Measurements from ENCODE around the gene CMC2.

Gene CMC2

GRCh38 chr16:80974649-80975376 is 31.9 kb downstream of the CMC2 start:
- Histone ChIP-seq H3K9ac (ENCODE audit: low read depth, low read length) (no peak overlapping the region), H3K4me1 (ENCODE audit: insufficient read depth, low read length) (no peaks in the 10 kb centered on the region), H3K36me3 (ENCODE audit: insufficient read depth, low read length) (no peaks in the 10 kb centered on the region), H3K9me3 (ENCODE audit: control insufficient read depth, insufficient read depth, low read length) (no peaks in the 10 kb centered on the region)

GRCh38 chr16:80973991-80974390 is 32.7 kb downstream of the CMC2 start:
- H3K4me1 ChIP-seq (ENCODE audit: insufficient read depth, low read length): no peaks in the 10 kb centered on the region
- no peaks in the 10 kb centered on the region for H3K36me3 ChIP-seq (ENCODE audit: insufficient read depth, low read length)
- H3K9ac ChIP-seq (ENCODE audit: low read depth, low read length): no peak overlapping the region
- H3K9me3 ChIP-seq (ENCODE audit: control insufficient read depth, insufficient read depth, low read length): no peaks in the 10 kb centered on the region

GRCh38 chr16:80972611-80973010 is 34.1 kb downstream of the CMC2 start:
- H3K9ac ChIP-seq (ENCODE audit: low read depth, low read length): no peak overlapping the region
- H3K36me3 ChIP-seq (ENCODE audit: insufficient read depth, low read length): no peaks in the 10 kb centered on the region
- no peaks in the 10 kb centered on the region for H3K9me3 ChIP-seq (ENCODE audit: control insufficient read depth, insufficient read depth, low read length)
- H3K4me1 ChIP-seq (ENCODE audit: insufficient read depth, low read length): no peaks in the 10 kb centered on the region

GRCh38 chr16:80971819-80972218 is 34.9 kb downstream of the CMC2 start:
- Histone ChIP-seq H3K9ac (ENCODE audit: low read depth, low read length) (no peak overlapping the region), H3K36me3 (ENCODE audit: insufficient read depth, low read length) (no peaks in the 10 kb centered on the region), H3K9me3 (ENCODE audit: control insufficient read depth, insufficient read depth, low read length) (no peaks in the 10 kb centered on the region), H3K4me1 (ENCODE audit: insufficient read depth, low read length) (no peaks in the 10 kb centered on the region)

GRCh38 chr16:80969114-80969484 is 37.6 kb downstream of the CMC2 start:
- Histone ChIP-seq H3K9ac (ENCODE audit: low read depth, low read length) (no peak overlapping the region), H3K4me1 (ENCODE audit: insufficient read depth, low read length) (no peaks in the 10 kb centered on the region), H3K9me3 (ENCODE audit: control insufficient read depth, insufficient read depth, low read length) (no peaks in the 10 kb centered on the region), H3K36me3 (ENCODE audit: insufficient read depth, low read length) (no peaks in the 10 kb centered on the region)

GRCh38 chr16:80968386-80969113 is 38.1 kb downstream of the CMC2 start:
- H3K9me3 ChIP-seq (ENCODE audit: control insufficient read depth, insufficient read depth, low read length): no peaks in the 10 kb centered on the region
- no peak overlapping the region for H3K9ac ChIP-seq (ENCODE audit: low read depth, low read length)
- H3K36me3 ChIP-seq (ENCODE audit: insufficient read depth, low read length): no peaks in the 10 kb centered on the region
- H3K4me1 ChIP-seq (ENCODE audit: insufficient read depth, low read length): no peaks in the 10 kb centered on the region

GRCh38 chr16:80966617-80967016 is 40.1 kb downstream of the CMC2 start:
- no peaks in the 10 kb centered on the region for H3K36me3 ChIP-seq (ENCODE audit: insufficient read depth, low read length)
- no peaks in the 10 kb centered on the region for H3K4me1 ChIP-seq (ENCODE audit: insufficient read depth, low read length)
- H3K9ac ChIP-seq (ENCODE audit: low read depth, low read length): no peak overlapping the region
- no peaks in the 10 kb centered on the region for H3K9me3 ChIP-seq (ENCODE audit: control insufficient read depth, insufficient read depth, low read length)

- Histone ChIP-seq H3K36me3 (ENCODE audit: insufficient read depth, low read length) (no peaks in the 10 kb centered on the region; the same call in 1 of the 2 replicates), H3K4me1 (ENCODE audit: insufficient read depth, low read length) (no peaks in the 10 kb centered on the region), H3K9me3 (ENCODE audit: control insufficient read depth, insufficient read depth, low read length) (0 out of 2 replicates have a peak, but pooled peaks cover 3% of the 10 kb centered on the region), H3K9ac (ENCODE audit: low read depth, low read length) (no peak overlapping the region)
These were observed 42.3 kb downstream of the CMC2 start for GRCh38 chr16:80964351-80964750.

- Histone ChIP-seq H3K9me3 (ENCODE audit: control insufficient read depth, insufficient read depth, low read length) (peaks cover 3% of the 10 kb centered on the region; the same call in 1 of the 2 replicates), H3K36me3 (ENCODE audit: insufficient read depth, low read length) (no peaks in the 10 kb centered on the region; the same call in 1 of the 2 replicates), H3K4me1 (ENCODE audit: insufficient read depth, low read length) (no peaks in the 10 kb centered on the region), H3K9ac (ENCODE audit: low read depth, low read length) (no peak overlapping the region)
These were observed 43.8 kb downstream of the CMC2 start for GRCh38 chr16:80962879-80963278.

GRCh38 chr16:80958284-80958683 is 48.4 kb downstream of the CMC2 start:
- peaks cover 3% of the 10 kb centered on the region; the same call in 1 of the 2 replicates for H3K9me3 ChIP-seq (ENCODE audit: control insufficient read depth, insufficient read depth, low read length)
- no peak overlapping the region for H3K9ac ChIP-seq (ENCODE audit: low read depth, low read length)
- no peaks in the 10 kb centered on the region; the same call in 1 of the 2 replicates for H3K36me3 ChIP-seq (ENCODE audit: insufficient read depth, low read length)
- no peaks in the 10 kb centered on the region for H3K4me1 ChIP-seq (ENCODE audit: insufficient read depth, low read length)

GRCh38 chr16:80954985-80955384 is 51.7 kb downstream of the CMC2 start:
- no peaks in the 10 kb centered on the region for H3K4me1 ChIP-seq (ENCODE audit: insufficient read depth, low read length)
- H3K9me3 ChIP-seq (ENCODE audit: control insufficient read depth, insufficient read depth, low read length): no peaks in the 10 kb centered on the region; the same call in 1 of the 2 replicates
- no peaks in the 10 kb centered on the region; the same call in 1 of the 2 replicates for H3K36me3 ChIP-seq (ENCODE audit: insufficient read depth, low read length)
- no peak overlapping the region for H3K9ac ChIP-seq (ENCODE audit: low read depth, low read length)

- Histone ChIP-seq H3K9me3 (ENCODE audit: control insufficient read depth, insufficient read depth, low read length) (no peaks in the 10 kb centered on the region), H3K4me1 (ENCODE audit: insufficient read depth, low read length) (no peaks in the 10 kb centered on the region), H3K9ac (ENCODE audit: low read depth, low read length) (no peak overlapping the region), H3K36me3 (ENCODE audit: insufficient read depth, low read length) (no peaks in the 10 kb centered on the region)
These were observed 57.7 kb downstream of the CMC2 start for GRCh38 chr16:80948886-80949493.

GRCh38 chr16:80947708-80948625 is 58.7 kb downstream of the CMC2 start:
- Histone ChIP-seq H3K36me3 (ENCODE audit: insufficient read depth, low read length) (no peaks in the 10 kb centered on the region), H3K4me1 (ENCODE audit: insufficient read depth, low read length) (no peaks in the 10 kb centered on the region), H3K9ac (ENCODE audit: low read depth, low read length) (no peak overlapping the region), H3K9me3 (ENCODE audit: control insufficient read depth, insufficient read depth, low read length) (no peaks in the 10 kb centered on the region)

- Histone ChIP-seq H3K9ac (ENCODE audit: low read depth, low read length) (no peak overlapping the region), H3K4me1 (ENCODE audit: insufficient read depth, low read length) (no peaks in the 10 kb centered on the region), H3K9me3 (ENCODE audit: control insufficient read depth, insufficient read depth, low read length) (no peaks in the 10 kb centered on the region), H3K36me3 (ENCODE audit: insufficient read depth, low read length) (no peaks in the 10 kb centered on the region)
These were observed 59.4 kb downstream of the CMC2 start for GRCh38 chr16:80947239-80947638.
